ENCODE measurements around the gene DAAM2.

DAAM2 gene

GRCh38 chr6:39772559-39773273, 19.5 kb upstream of the DAAM2 start:
- in situ Hi-C loops (cut with HindIII; ENCODE audit: low sequenced_read_pairs): no loop called here
- no peak for DNase-seq (ENCODE audit: low read depth, low spot score)
- no peak overlapping the region for H3K4me3 ChIP-seq (ENCODE audit: low read depth, low read length)
- TF ChIP-seq, protein P1, sequence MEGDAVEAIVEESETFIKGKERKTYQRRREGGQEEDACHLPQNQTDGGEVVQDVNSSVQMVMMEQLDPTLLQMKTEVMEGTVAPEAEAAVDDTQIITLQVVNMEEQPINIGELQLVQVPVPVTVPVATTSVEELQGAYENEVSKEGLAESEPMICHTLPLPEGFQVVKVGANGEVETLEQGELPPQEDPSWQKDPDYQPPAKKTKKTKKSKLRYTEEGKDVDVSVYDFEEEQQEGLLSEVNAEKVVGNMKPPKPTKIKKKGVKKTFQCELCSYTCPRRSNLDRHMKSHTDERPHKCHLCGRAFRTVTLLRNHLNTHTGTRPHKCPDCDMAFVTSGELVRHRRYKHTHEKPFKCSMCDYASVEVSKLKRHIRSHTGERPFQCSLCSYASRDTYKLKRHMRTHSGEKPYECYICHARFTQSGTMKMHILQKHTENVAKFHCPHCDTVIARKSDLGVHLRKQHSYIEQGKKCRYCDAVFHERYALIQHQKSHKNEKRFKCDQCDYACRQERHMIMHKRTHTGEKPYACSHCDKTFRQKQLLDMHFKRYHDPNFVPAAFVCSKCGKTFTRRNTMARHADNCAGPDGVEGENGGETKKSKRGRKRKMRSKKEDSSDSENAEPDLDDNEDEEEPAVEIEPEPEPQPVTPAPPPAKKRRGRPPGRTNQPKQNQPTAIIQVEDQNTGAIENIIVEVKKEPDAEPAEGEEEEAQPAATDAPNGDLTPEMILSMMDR (IDR thresholded peaks at IDR 0.05; ENCODE audit: low read depth, low read length): no peak

DNA sequence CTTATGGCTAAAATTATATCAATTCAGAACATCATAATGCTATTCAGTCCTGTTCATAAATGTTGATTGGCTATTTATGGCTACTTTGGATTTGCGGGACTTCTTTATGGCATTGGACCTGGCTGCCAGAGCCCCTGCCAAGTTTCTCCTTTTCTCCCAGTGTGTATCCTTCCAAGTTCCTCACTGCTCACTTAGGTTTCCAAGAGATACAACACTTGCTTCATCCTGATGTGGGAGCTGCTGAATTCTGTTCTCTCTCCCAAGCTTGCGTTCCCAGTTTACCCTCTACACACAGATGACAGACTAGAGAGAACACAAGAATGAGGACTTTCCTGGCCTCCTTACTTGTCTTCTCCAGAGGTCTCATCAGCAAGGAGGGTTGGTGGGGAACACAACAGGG, 18.4 kb upstream of the DAAM2 start:
- in situ Hi-C loops (cut with HindIII; ENCODE audit: low sequenced_read_pairs): no loop called here

DNA sequence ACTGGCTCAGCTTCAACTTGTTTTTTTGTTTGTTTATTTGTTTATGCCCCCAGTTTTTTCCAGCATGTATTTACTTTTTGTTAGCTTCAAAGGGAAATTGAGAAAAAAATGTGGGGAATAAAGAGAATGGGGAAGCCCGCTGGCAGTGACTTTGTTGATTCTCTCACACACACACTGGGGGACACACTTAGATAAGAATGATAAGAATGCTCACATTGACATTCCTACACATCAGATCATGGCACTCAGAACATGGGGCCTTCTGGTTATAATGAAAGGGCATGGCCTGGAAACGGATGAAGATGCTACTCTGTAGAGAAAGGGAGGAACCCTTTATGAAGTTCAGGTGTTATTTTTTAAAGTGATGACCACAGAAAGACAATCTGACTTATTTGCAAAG, 15.6 kb upstream of the DAAM2 start:
- in situ Hi-C loops (cut with HindIII; ENCODE audit: low sequenced_read_pairs): no loop called here
- TF ChIP-seq, protein P1 (IDR thresholded peaks at IDR 0.05; ENCODE audit: low read depth, low read length): no peak
- no peak overlapping the region for H3K4me3 ChIP-seq (ENCODE audit: low read depth, low read length)
- no peak for DNase-seq (ENCODE audit: low read depth, low spot score)

More for the DNA sequence above, 18.4 kb upstream of the DAAM2 start:
- DNase-seq (ENCODE audit: low read depth, low spot score): no peak
- H3K4me3 ChIP-seq (ENCODE audit: low read depth, low read length): no peak overlapping the region
- TF ChIP-seq, protein P1 (IDR thresholded peaks at IDR 0.05; ENCODE audit: low read depth, low read length): no peak

- no peak for DNase-seq (ENCODE audit: low read depth, low spot score)
- no peak overlapping the region for H3K4me3 ChIP-seq (ENCODE audit: low read depth, low read length)
- in situ Hi-C loops (cut with HindIII; ENCODE audit: low sequenced_read_pairs): no loop called here
- TF ChIP-seq, protein P1 (IDR thresholded peaks at IDR 0.05; ENCODE audit: low read depth, low read length): no peak
These were observed 15.0 kb upstream of the DAAM2 start for GRCh38 chr6:39777218-39777617.

DNA sequence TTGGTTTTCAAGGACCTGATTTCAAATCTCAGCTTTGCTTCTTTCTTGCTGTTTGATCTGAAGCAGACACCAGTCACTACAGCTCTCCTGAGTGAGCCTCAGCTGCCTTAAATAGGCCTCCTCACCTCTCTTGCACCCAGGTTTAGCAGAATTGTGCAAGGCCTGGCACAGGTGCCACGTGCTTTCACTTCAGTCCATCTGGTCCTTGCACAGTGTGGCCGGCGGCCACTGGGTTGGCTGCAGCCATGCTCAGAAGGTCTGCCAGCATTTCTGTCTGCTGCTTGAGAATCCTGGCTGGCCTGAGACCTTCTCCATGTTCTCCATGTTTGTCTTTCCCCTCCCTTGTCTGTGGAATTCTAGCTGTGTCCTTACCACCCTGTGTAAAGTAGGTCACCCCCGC, 14.5 kb upstream of the DAAM2 start:
- TF ChIP-seq, protein P1 (IDR thresholded peaks at IDR 0.05; ENCODE audit: low read depth, low read length): no peak
- H3K4me3 ChIP-seq (ENCODE audit: low read depth, low read length): no peak overlapping the region
- no peak for DNase-seq (ENCODE audit: low read depth, low spot score)
- in situ Hi-C loops (cut with HindIII; ENCODE audit: low sequenced_read_pairs): no loop called here

DNA sequence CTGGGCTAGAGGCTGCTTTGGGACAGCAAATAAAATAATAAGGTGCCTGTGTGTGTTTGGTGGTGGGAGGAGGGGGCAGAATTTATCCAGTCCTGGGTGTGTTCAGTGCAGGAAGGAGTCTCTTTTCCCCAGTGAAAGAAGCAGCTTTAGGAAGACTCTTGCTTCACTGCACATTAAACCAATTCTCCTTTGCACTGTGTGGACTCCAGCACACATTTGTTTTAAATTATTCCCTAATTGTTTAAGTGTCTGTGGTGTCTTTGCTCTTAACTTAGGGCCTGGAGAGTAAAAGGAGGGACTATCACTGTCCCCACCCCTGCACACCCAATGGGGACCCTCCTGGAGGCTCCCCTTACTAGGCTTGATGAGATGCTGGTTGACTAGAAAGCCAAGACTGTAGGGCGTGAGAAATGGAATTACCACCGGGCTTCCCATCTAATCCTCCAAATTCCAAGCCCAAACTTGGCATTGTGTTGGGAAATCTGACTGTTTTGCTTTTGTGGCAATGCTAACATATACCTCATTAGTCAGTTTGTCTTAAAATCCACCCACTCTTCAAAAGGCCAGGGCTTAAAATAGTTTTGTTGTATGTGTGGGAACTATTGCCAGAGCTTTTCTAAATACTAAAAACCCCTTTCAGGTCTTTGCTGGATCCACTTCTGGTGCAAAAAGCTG, 13.5 kb upstream of the DAAM2 start:
- in situ Hi-C loops (cut with HindIII; ENCODE audit: low sequenced_read_pairs): no loop called here

More for the DNA sequence above, 13.5 kb upstream of the DAAM2 start:
- no peak for DNase-seq (ENCODE audit: low read depth, low spot score)
- H3K4me3 ChIP-seq (ENCODE audit: low read depth, low read length): no peak overlapping the region
- TF ChIP-seq, protein P1 (IDR thresholded peaks at IDR 0.05; ENCODE audit: low read depth, low read length): no peak
